Tibial nerve (tissue), 4 donors: ENCODE data around the gene TBCCD1. TPM values are rescaled to one million over a fixed set of nuclear protein-coding genes. Genes with fewer than 3 reads are reported as not detected.

Experiments
- DNase-seq, 2 donors: peaks; one replicate each; pipeline ENCODE4 v3.0.0-alpha.2; 2019; ENCODE audit warnings: low spot score in 2 of 2
- H3K27ac ChIP-seq, 4 donors: fragments of 200-600 bp; sonication (generic) in 3 of 4; one replicate each; pipeline ENCODE4 v1.5.1; 2017 to 2019; ENCODE audit warnings: mild to moderate bottlenecking in 1 of 4
- H3K27me3 ChIP-seq, 2 donors: fragments of 200-600 bp; sonication (generic) in 1 of 2; one replicate each; pipeline versions ENCODE4 v1.5.1 to v1.6.0; 2017 to 2019
- H3K36me3 ChIP-seq, 3 donors: fragments of 200-600 bp; sonication (generic); one replicate each; pipeline ENCODE4 v1.5.1; 2018 to 2019
- H3K4me1 ChIP-seq, 4 donors: fragments of 200-600 bp; sonication (generic) in 3 of 4; one replicate each; pipeline ENCODE4 v1.5.1; 2017 to 2019
- H3K4me3 ChIP-seq, 4 donors: fragments of 200-600 bp; sonication (generic) in 3 of 4; one replicate each; pipeline ENCODE4 v1.5.1; 2017 to 2019; ENCODE audit warnings: mild to moderate bottlenecking in 1 of 4, moderate library complexity in 1 of 4
- H3K9me3 ChIP-seq, 4 donors: fragments of 200-600 bp; sonication (generic) in 3 of 4; one replicate each; pipeline ENCODE4 v1.5.1; 2017 to 2019
- EP300 ChIP-seq, 2 donors: sonication (generic); formaldehyde crosslinking; IDR thresholded peaks; one replicate each; pipeline ENCODE4 v1.6.1; 2017; ENCODE audit warnings: antibody characterized with exemption in 2 of 2, mild to moderate bottlenecking in 1 of 2
- POLR2A ChIP-seq, 2 donors: fragments of 450-650 bp; IDR thresholded peaks; one replicate each; pipeline ENCODE4 v1.6.1; 2017; ENCODE audit warnings: antibody characterized with exemption in 2 of 2, mild to moderate bottlenecking in 2 of 2, moderate library complexity in 2 of 2
- WGBS, 2 donors: methylation state at CpG; one replicate each; pipeline ENCODE4 v1.1.5; 2018; 5-methylcytosine and 5-hydroxymethylcytosine counted together
- total RNA-seq, 4 donors: library from RNA; depleted of rRNA; stranded (reverse); fragments of >200 nt; gene quantifications; one replicate each; pipeline ENCODE4 v1.1.0, GENCODE V29; 2016
- TF ChIP-seq, protein P1 (sequence below), 5 experiments: fragments of 200-600 bp in 3 of 5; fragments of 450-650 bp in 2 of 5; sonication (generic) in 3 of 5; IDR thresholded peaks; one replicate each; pipeline ENCODE4 v1.5.1; 2016 to 2019; ENCODE audit warnings: antibody characterized with exemption in 5 of 5, mild to moderate bottlenecking in 3 of 5, moderate library complexity in 2 of 5

Gene TBCCD1
- total RNA-seq, 4 donors from 2014 or later: 10.5 to 17.0 (median 11.4) TPM

DNA sequence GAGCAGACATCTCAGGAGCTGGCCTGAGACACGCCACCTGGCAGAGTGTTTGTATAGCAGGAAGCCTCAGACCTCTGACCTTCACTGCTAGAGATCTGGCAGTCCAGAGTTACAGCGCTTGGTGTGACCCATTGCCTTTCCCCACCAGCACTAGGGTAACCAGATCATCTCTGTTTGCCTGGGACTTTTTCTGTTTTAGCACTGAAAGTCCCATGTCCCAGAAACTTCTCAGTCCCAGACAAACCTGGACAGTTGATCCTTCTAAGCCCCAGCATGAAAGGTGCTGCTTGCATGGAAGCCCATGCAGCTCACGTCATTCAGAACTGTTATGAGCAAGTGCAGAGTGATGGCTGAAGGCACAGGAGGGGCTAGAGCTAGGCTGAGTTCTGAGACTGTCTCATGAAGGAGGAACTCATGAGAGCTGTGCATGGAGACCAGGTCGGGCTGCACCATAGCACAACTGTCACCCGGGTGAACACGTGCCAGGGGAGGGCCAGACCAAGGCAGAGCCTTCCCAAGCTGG is 27.5 kb upstream of the TBCCD1 start:
- H3K27ac ChIP-seq: no peak overlapping the region
- no peaks in the 10 kb centered on the region for H3K27me3 ChIP-seq
- H3K9me3 ChIP-seq: no peaks in the 10 kb centered on the region
- no peak overlapping the region for H3K4me3 ChIP-seq
- no peak for TF ChIP-seq POLR2A (IDR thresholded peaks at IDR 0.05)
- TF ChIP-seq, protein P1, sequence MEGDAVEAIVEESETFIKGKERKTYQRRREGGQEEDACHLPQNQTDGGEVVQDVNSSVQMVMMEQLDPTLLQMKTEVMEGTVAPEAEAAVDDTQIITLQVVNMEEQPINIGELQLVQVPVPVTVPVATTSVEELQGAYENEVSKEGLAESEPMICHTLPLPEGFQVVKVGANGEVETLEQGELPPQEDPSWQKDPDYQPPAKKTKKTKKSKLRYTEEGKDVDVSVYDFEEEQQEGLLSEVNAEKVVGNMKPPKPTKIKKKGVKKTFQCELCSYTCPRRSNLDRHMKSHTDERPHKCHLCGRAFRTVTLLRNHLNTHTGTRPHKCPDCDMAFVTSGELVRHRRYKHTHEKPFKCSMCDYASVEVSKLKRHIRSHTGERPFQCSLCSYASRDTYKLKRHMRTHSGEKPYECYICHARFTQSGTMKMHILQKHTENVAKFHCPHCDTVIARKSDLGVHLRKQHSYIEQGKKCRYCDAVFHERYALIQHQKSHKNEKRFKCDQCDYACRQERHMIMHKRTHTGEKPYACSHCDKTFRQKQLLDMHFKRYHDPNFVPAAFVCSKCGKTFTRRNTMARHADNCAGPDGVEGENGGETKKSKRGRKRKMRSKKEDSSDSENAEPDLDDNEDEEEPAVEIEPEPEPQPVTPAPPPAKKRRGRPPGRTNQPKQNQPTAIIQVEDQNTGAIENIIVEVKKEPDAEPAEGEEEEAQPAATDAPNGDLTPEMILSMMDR (IDR thresholded peaks at IDR 0.05): no peak
- no peak for DNase-seq
- WGBS, 2 donors: 77 to 82% methylated on average over 6 of the region's 6 CpGs
- no peaks in the 10 kb centered on the region for H3K36me3 ChIP-seq
- no peaks in the 10 kb centered on the region for H3K4me1 ChIP-seq

DNA sequence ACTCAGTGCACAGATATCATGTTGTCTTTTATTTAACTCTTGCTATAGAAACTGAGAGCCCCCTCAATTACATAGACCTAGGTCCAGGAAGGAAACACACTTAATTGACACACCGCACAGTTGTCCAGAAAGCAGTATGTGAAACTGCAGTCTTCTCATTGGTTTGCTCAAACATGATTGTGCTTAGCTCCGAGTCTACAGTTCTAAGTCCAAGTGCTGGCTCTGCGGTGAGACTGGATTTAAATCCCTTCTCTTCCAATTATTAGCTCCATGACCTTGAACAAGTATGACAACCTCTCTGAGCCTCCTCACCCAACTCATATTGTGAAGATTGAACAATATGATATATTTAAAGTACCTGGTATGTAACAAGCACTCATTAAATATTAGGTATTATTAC is 26.7 kb upstream of the TBCCD1 start:
- Histone ChIP-seq H3K9me3 (no peaks in the 10 kb centered on the region), H3K27me3 (no peaks in the 10 kb centered on the region), H3K27ac (no peak overlapping the region), H3K4me1 (no peaks in the 10 kb centered on the region), H3K36me3 (no peaks in the 10 kb centered on the region), H3K4me3 (no peak overlapping the region)
- no peak for DNase-seq
- TF ChIP-seq, protein P1 (IDR thresholded peaks at IDR 0.05): no peak
- no peak for TF ChIP-seq EP300 (IDR thresholded peaks at IDR 0.05)
- TF ChIP-seq POLR2A (IDR thresholded peaks at IDR 0.05): no peak
- 81 to 90% methylated on average over 3 of the region's 3 CpGs for WGBS, 2 donors

DNA sequence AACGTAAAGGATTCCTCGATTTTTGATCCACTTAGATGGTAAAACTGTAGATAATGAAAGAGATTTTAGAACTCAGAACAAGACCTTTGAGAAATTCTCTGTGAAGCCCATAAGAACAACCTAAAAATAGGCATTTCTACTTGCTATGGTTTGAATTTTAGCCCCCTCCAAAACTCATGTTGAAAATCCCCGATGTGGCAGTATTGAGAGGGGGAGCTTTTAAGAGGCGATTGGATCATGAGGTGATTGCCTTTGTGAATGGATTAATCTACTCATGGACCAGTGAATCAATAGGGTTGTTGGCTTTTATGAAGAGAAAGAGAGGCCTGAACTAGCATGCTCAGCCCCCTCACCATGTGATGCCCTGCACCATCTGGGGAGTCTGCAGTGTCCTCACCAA is 25.5 kb upstream of the TBCCD1 start:
- H3K27ac ChIP-seq: no peak overlapping the region
- no peaks in the 10 kb centered on the region for H3K27me3 ChIP-seq
- TF ChIP-seq EP300 (IDR thresholded peaks at IDR 0.05) (no peak), POLR2A (IDR thresholded peaks at IDR 0.05) (no peak)
- TF ChIP-seq, protein P1 (IDR thresholded peaks at IDR 0.05): no peak
- no peaks in the 10 kb centered on the region for H3K4me1 ChIP-seq
- H3K36me3 ChIP-seq: no peaks in the 10 kb centered on the region
- H3K4me3 ChIP-seq: no peak overlapping the region
- DNase-seq: no peak
- no peaks in the 10 kb centered on the region for H3K9me3 ChIP-seq
- 85 to 89% methylated on average over 4 of the region's 4 CpGs for WGBS, 2 donors

DNA sequence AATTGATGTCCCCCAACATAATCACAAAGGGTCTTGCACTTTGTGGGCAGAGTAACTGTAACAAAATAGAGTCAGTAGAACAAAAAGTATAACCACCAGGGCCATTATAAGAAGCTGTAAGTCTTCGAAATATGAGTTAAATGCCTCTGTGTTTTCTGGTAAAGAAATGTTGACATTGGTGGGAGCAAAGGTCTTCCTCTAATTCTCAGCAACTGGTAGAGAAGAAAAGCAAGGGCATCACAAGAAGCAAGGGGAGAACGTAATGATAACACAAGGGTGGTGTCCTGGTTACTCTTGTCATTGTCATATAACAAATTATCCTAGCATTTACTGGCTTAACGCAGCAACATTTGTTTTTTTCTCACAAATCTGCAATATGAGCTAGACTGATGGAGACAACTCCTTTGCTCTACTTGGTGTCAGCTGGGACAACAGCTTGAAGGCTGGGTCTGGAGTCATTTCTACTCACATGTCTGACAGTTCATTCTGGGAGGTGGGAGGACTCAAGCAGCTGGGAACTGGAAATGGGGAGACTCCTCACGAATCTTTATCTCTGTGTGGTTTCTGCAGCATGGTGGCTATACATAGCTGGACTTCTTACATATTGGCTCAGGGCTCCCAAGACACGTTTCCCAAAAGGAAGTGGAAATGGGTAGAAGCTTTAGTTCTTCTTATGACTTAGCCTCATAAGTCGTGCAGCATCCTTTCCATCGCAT is 23.6 kb upstream of the TBCCD1 start:
- Histone ChIP-seq H3K9me3 (no peaks in the 10 kb centered on the region), H3K27ac (no peak overlapping the region), H3K4me3 (no peak overlapping the region), H3K27me3 (no peaks in the 10 kb centered on the region), H3K4me1 (no peaks in the 10 kb centered on the region), H3K36me3 (peaks cover 0 to 6% (median 0%) of the 10 kb centered on the region in 3 donors)
- 76 to 81% methylated on average over 7 of the region's 7 CpGs for WGBS, 2 donors
- DNase-seq: no peak
- no peak for TF ChIP-seq POLR2A (IDR thresholded peaks at IDR 0.05)
- TF ChIP-seq, protein P1 (IDR thresholded peaks at IDR 0.05): no peak
- TF ChIP-seq EP300 (IDR thresholded peaks at IDR 0.05): no peak

DNA sequence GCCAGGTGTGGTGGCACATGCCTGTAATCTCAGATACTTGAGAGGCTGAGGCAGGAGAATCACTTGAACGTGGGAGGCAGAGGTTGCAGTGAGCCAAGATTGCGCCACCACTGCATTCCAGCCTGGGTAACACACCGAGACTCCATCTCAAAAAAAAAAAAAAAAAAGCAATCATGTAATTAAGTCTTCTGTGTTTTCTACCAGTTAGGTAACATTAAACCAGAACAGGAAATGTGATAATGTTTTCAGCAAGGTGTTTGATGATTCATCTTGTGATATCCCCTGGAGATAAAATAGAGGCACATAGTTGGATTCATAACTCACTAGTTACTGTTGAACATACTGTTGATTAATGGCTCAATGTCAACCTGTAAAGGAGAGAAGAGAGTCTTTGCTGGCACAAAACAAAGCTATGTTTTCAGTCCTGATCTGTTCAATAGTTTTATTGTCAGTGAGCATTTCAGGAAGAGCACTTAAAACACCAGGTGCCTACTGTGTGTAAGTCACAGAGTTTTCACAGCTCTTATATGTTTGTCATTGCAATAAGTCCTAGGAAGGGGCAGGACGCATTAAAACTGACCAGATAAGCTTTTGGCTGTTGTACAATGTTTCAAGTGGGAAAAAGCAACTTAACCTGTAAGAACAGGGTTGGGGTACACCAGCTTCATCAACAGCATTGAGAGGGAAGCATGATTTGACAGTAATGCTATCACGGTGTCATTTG is 22.9 kb upstream of the TBCCD1 start:
- WGBS, 2 donors: 74 to 84% methylated on average over 5 of the region's 5 CpGs
- Histone ChIP-seq H3K4me3 (no peak overlapping the region), H3K27ac (no peak overlapping the region), H3K36me3 (peaks cover 0 to 13% (median 0%) of the 10 kb centered on the region in 3 donors), H3K27me3 (no peaks in the 10 kb centered on the region), H3K9me3 (no peaks in the 10 kb centered on the region), H3K4me1 (no peaks in the 10 kb centered on the region)
- TF ChIP-seq EP300 (IDR thresholded peaks at IDR 0.05) (no peak), POLR2A (IDR thresholded peaks at IDR 0.05) (no peak)
- TF ChIP-seq, protein P1 (IDR thresholded peaks at IDR 0.05): no peak
- DNase-seq: no peak
